Hematopoietic multipotent progenitor cell treated with erythropoietin and hydrocortisone succinate and interleukin-3 and kit ligand, for 8 days (in vitro differentiated cells): ENCODE results near the gene EIF2B2.
A peak's percentile ranks its signal among the peaks of the same experiment; 100 is the strongest.

Experiments
- DNase-seq: peaks from one replicate; pipeline ENCODE4 v3.0.0-alpha.2; 2015

The EIF2B2 gene

GRCh38 chr14:75002392-75003249 lies at the start of gene EIF2B2:
EIF2B2 (plus strand) TSS chr14:75002921; CDS start chr14:75002991, 70 bp downstream.
- peak; percentile 97 for DNase-seq

- no peak for DNase-seq
These were observed 49.0 kb upstream of the EIF2B2 start for GRCh38 chr14:74953686-74954085.

GRCh38 chr14:74954232-74954946 lies 48.3 kb upstream of the EIF2B2 start:
- DNase-seq, result no peak

- DNase-seq, result no peak
These were observed 47.8 kb upstream of the EIF2B2 start for GRCh38 chr14:74954947-74955228.

- no peak for DNase-seq
These were observed 47.3 kb upstream of the EIF2B2 start, which contains the start of gene PGF for GRCh38 chr14:74955229-74956026. PGF (minus strand) TSS chr14:74955597; CDS start chr14:74955242, 355 bp downstream.

- no peak for DNase-seq
These were observed 46.8 kb upstream of the EIF2B2 start for GRCh38 chr14:74956027-74956279.

GRCh38 chr14:74956280-74957072 lies 46.2 kb upstream of the EIF2B2 start:
- DNase-seq, result no peak

DNA sequence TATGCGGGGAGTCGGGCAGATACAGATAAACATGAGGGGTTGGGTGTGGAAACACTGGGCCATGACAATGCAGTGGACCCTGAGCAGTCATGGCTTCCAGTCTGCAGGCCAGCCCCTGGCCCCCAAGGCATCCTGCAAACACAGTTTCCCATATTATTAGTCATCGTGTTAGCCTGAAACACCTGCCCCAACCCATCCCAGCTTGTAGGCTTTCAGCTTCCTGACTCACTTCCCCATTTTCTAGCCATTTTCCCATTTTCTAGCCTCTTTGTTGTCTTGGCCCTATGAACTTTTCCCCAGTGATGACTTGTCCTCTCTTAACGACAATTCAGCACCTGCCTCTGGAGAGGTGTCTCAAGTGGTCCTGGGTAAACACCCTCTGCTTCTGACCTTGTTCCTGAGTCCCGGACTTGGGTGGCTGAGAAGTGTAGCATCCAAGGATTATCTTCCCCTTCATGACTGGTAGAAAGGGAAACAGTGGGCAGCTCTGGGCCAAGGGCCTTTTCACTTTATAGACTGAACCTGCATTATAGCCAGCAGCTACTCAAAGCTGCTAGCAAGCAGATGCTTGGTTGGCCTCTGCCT lies 43.0 kb upstream of the EIF2B2 start:
- DNase-seq, result no peak

- DNase-seq, result no peak
These were observed 42.0 kb upstream of the EIF2B2 start for GRCh38 chr14:74960736-74961135.

GRCh38 chr14:74961238-74961911 lies 41.3 kb upstream of the EIF2B2 start:
- no peak for DNase-seq

GRCh38 chr14:74962046-74962445 lies 40.7 kb upstream of the EIF2B2 start:
- no peak for DNase-seq

- no peak for DNase-seq
These were observed 40.2 kb upstream of the EIF2B2 start for GRCh38 chr14:74962493-74962892.

DNA sequence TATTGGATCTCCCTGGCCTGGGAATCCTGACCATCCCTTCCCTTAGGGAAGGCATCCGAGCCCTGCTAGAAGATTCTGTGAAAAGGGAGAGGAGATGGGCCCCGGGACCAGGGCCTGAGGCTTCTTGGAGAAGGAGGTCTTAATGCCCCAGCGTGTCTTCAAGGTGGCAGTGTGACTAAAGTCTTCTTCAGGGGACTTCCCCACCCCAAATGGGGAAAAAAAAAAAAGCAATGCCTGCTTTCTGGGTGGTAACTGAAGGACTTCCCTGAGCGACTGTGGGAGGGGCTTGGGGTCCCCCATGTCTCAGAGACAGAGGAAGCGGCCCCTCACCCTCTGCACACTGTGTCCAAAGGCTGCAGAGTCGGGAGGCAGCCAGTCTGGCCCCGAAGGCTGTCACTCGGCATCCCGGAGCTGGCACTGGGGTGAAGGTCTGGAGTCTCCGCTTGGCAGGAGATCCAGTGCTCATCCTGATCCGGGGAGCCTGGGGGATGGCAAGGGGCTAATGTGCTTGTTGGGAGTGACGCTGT lies 39.5 kb upstream of the EIF2B2 start:
- DNase-seq, result no peak

- no peak for DNase-seq
These were observed 38.9 kb upstream of the EIF2B2 start for GRCh38 chr14:74963705-74964271.

DNA sequence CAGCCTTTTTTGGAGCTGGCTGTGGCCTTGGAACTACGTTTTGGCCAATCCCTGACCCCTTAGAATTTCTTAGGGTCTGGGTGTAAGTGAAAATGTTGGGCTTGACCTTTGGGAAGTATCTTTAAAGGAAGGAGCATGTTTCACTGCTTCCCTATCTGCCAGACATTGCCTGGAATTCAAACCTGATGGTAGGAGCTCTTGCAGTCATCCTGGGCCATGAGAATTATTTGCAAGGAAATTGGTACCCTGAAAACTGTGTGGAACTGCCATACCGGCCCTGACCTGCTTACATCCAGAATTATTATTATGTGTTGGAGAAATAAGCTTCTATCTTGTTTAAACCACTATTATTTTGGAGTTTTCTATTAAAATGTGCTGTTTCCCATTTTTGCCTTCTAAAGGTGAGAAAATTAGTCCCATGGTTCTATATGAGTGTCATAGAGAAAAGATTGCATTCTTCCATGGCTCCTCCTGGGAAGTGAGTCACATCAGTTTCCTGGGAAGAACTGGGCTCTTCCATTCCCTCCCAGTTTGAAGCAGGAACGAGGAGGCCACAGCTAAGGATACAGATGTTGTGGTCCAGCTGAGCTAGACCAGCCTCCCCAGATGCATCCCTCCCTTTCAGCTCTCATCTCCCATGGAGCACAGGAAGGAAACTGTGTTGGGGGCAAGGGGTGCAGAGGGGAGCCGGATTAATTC lies 37.8 kb upstream of the EIF2B2 start:
- no peak for DNase-seq

- no peak for DNase-seq
These were observed 37.1 kb upstream of the EIF2B2 start for GRCh38 chr14:74965486-74966153.

DNA sequence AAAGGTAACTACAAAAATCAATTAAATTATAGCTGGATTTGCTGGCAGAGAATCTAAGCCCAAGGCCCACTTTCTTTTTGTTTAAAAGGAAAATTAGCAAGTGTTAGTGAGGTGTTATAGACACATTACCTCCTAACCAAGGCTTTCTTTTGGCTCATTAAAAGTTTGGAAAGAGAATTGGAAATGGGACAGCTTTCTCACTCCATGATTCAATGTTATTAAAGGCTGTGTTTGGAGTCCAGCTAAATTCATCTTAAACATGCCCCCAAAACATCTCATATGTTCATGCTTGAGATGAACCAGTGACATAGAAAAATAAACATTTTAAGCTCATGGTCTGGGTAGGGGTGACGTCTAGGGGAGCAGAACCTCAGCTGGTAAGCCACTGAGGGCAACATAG lies 33.9 kb upstream of the EIF2B2 start:
- DNase-seq, result no peak

GRCh38 chr14:74973003-74973653 lies 29.6 kb upstream of the EIF2B2 start:
- no peak for DNase-seq

GRCh38 chr14:74973905-74974363 lies 28.8 kb upstream of the EIF2B2 start:
- DNase-seq, result no peak
